Brain pericyte (primary cell): Measurements from ENCODE around the gene HAGH.
A peak's percentile ranks its signal among the peaks of the same experiment; 100 is the strongest.
"Not testable (repeated sequence)": the region's sequence is repeated elsewhere in the genome, so short reads cannot be mapped to it uniquely, and the experiment has no call there.

Experiments used
- DNase-seq: peaks from one replicate; pipeline ENCODE4 v3.0.0-alpha.2; 2012; ENCODE audit warnings: low read depth, low spot score

Gene HAGH

GRCh38 chr16:1826691-1827573 is at the start of gene HAGH, which contains the start of gene FAHD1:
TSS of gene HAGH (minus strand) at chr16:1826825. CDS start at chr16:1826787, 38 bp downstream.
TSS of gene FAHD1 (plus strand) at chr16:1827206. CDS start at chr16:1827239, 33 bp downstream.
- DNase-seq, result peak; percentile 97

- DNase-seq, result not testable (repeated sequence)
Observed at GRCh38 chr16:1876066-1876465, 49.4 kb upstream of the HAGH start.

- no peak for DNase-seq
Observed at GRCh38 chr16:1874854-1875253, 48.2 kb upstream of the HAGH start.

- no peak for DNase-seq
Observed at GRCh38 chr16:1871974-1872635, 45.5 kb upstream of the HAGH start, which contains the start of gene MEIOB. TSS of gene MEIOB (minus strand) at chr16:1872164. CDS start at chr16:1868175, 3,989 bp downstream.

- DNase-seq, result no peak
Observed at GRCh38 chr16:1870365-1871082, 43.9 kb upstream of the HAGH start.

GRCh38 chr16:1865902-1866690 is 39.5 kb upstream of the HAGH start:
- DNase-seq, result no peak

- no peak for DNase-seq
Observed at GRCh38 chr16:1863681-1864460, 37.2 kb upstream of the HAGH start.

- no peak for DNase-seq
Observed at GRCh38 chr16:1862394-1862793, 35.8 kb upstream of the HAGH start.

- DNase-seq, result no peak
Observed at GRCh38 chr16:1861730-1862129, 35.1 kb upstream of the HAGH start.

GRCh38 chr16:1859650-1860049 is 33.0 kb upstream of the HAGH start:
- DNase-seq, result no peak

- DNase-seq, result peak; percentile 22
Observed at GRCh38 chr16:1858189-1858865, 31.7 kb upstream of the HAGH start.

GRCh38 chr16:1857433-1858097 is 30.9 kb upstream of the HAGH start:
- DNase-seq, result no peak

- no peak for DNase-seq
Observed at GRCh38 chr16:1851793-1852192, 25.2 kb upstream of the HAGH start.

GRCh38 chr16:1850981-1851380 is 24.4 kb upstream of the HAGH start:
- no peak for DNase-seq

GRCh38 chr16:1846416-1846815 is 19.8 kb upstream of the HAGH start:
- DNase-seq, result no peak

- DNase-seq, result no peak
Observed at GRCh38 chr16:1845985-1846384, 19.4 kb upstream of the HAGH start.

GRCh38 chr16:1839554-1839953 is 12.9 kb upstream of the HAGH start:
- no peak for DNase-seq

- DNase-seq, result no peak
Observed at GRCh38 chr16:1834096-1834495, 7.5 kb upstream of the HAGH start.

GRCh38 chr16:1832838-1833454 is 6.3 kb upstream of the HAGH start:
- DNase-seq, result no peak
